IPS-NIHi7 (cell line): Measurements from ENCODE around the gene NT5C2.
"Not testable (repeated sequence)": the region's sequence is repeated elsewhere in the genome, so short reads cannot be mapped to it uniquely, and the experiment has no call there.

Source experiments
- DNase-seq: peaks from one replicate; pipeline ENCODE4 v3.0.0; 2012; ENCODE audit warnings: mixed read lengths; ENCODE audit errors: extremely low spot score

NT5C2 gene

DNA sequence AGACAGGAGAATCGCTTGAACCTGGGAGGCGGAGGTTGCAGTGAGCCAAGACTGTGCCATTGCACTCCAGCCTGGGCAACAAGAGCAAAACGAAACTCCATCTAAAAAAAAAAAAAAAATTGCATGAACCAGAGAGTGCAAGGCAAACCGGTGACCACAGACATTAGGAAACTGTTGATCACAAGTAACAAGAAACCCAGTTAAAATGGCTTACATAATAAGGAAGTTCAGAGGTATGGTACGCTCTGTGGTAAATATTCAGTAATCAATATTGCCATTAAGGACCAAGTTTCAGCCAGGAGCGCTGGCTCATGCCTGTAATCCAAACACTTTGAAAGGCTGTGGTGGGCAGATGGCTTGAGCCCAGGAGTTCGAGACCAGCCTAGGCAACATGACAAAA is 9.2 kb upstream of the NT5C2 start:
- no peak for DNase-seq

DNA sequence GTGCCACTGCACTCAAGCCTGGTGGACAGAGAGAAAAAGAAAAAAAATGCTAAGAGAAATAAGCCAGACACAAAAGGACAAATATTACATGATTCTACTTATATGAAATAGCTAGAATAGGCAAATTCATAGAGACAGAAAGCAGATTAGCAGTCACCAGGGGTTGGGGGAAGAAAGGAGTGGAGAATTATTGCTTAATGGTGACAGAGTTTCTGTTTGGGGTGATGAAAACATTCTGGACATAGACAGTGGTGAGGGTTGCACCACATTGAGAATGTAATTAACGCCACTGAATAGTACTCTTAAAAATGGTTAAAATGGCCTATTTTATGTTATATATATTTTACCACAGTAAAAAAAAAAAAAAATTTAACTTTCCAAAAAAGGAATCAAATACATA is 6.4 kb upstream of the NT5C2 start:
- DNase-seq, result no peak

DNA sequence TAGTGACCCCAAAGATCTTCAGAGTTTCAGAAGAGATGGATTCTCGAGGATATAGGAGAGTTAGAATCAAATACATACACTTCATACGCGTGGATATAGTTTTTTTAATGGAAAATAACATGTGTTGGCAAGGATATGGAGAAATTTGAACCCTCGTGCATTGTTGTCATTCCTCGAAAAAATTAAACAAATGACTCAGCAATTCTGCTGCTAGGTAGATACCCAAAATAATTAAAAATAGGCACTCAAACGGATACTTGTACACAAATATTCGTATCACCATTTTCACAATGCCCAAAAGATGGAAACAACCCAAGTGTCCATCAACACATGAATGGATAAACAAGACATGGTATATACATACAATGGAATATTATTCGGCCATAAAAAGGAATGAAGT is 5.6 kb upstream of the NT5C2 start:
- no peak for DNase-seq

DNA sequence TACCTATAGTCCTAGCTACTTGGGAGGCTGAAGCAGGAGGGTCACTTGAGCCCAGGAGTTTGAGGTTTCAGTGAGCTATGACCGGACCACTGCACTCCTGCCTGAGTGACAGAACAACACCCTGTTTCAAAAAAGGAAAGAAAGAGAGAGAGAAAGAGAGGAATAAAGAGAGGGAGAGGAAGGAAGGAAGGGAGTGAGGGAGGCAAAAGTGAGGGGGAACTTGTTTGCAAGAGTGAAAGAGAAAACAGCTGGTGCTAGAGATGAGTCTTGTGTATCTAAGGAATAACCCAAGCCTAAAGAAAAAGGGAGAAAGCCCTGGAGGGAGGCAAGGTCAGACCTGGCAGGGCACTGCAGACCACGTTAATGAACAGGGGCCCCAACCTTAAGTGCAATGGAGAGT is 4.8 kb upstream of the NT5C2 start:
- DNase-seq, result no peak

DNA sequence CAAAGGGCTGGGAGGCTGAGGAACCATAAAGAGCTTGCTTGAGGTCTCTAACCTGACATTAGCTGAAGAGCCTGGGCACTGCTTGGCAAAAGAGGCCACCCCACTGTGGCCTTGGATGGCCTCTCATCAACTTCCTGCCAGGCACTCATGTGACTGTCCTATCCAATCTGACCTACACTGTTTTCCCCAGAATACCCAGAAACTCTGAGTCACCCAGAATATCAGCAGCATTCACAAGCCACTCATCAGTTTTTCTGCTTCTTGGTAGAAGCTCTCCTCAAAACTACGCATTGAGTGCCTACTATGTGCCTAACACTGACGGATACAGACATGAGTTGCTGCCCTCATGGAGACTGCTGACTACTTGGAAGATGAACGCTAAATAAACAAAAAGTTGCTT is 4.1 kb upstream of the NT5C2 start:
- DNase-seq, result peak; percentile 14

DNA sequence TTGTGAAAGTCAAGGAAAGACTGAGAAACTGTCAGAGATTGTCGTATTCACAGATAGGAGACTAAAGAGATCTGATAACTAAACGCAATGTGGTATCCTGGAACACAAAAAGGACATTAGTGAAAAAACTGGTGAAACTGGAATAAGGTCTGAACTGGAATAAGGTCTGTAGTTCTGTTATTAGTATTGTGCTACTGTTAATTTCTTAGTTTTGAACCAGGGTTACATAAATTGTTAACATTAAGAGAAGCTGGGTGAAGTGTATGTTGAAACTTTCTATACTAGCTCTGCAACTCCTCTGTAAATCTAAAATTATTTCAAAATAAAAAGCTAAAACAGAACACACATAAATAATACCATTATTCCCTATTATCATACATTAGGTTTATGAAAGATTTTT is 3.4 kb upstream of the NT5C2 start:
- no peak for DNase-seq

DNA sequence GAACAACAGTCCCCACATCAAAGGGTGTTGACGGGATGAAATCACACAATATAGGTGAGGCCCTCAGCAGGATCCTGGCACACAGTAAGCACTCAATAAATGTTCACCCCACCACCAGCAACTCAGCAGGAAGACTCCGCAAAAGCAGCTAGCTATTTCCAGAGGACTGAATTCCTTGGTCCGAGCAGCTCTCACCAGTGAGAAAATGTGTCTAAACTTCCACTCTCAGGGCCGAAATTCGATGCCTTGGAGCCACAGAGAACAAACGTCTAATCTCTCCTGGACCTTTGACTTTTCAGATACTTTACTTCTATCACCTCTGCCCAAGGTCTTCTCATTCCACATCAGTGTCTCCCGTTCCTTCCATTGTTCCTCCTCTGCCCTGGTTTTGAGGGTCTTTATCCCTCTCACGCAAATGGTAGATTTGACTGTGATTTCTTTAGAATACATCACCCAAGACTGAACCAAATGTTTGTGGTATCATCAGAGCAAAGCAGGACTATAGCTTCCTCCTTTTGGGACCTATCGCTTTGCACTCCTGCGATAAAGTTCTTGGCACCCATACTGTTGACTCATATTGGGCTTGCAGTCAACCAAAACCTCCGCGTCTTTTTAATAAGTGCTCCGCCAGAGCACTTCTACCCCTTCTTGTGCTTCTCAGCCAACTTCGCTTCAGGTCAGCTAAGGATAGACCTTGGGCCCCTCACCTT is 903 bp upstream of the NT5C2 start:
- no peak for DNase-seq

DNA sequence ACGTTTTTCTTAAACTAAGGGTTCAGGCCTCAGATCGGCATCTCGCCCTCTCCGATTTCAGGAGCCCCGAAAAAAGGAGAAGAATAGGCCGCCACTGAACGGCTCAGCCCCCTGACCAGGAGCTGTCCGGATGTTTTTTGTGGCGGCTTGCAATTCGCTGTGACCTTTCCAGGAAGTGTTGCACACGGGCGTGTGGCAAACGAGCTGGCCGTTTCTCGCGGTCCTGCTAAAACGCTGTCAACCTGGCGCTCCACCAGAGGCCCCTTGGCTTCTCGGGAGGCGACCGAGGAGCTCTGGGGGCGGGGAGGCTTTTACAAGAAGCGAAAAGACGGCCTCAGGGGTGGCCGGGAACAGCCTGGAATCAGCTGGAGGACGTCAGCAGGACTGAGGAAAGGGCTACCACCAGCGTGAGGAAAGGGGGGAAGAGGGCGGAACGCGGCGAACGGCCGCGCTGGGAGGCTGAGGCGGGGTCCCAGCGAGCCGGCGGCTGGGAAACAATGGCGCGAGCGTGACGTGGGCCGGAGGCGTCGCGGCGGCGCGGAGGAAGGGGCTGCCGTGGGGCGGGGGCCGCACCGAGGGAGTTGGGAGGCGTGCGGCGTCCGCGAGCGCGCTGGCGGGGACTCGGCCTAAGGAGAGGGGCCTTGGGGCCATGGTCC is 493 bp downstream of the NT5C2 start:
- DNase-seq, result peak; percentile 48

DNA sequence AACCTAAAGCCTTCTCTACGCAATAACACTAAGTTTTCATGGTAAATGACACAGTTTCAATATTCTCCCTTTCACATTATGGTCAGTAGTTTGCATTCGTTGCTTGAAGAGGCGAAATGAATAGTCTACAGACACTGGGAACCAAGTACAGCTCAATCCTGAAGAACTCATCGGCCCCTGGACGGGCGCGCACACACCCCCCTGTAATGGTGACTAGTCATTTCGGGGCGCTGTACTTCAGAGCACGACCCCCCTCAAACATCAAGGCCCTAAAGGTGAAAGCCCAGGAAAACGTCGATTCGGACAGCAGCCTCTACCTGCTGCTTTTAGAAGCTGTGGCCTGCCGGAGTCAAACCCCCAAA is 1.0 kb downstream of the NT5C2 start:
- DNase-seq, result no peak

DNA sequence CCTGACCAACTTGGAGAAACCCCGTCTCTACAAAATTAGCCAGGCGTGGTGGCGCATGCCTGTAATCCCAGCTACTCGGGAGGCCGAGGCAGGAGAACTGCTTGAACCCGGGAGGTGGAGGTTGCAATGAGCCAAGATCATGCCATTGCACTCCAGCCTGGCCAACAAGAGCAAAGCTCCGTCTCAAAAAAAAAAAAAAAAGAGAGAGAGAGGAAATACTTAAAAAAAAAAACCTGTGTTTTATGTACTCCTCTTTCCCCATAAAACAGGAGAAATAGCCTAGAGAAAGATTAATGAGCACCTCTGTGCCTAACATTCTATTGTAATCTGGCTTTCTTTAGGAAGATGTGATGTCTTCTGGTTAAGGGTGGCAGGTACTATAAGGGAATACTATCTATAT is 1.9 kb downstream of the NT5C2 start:
- DNase-seq, result not testable (repeated sequence)

DNA sequence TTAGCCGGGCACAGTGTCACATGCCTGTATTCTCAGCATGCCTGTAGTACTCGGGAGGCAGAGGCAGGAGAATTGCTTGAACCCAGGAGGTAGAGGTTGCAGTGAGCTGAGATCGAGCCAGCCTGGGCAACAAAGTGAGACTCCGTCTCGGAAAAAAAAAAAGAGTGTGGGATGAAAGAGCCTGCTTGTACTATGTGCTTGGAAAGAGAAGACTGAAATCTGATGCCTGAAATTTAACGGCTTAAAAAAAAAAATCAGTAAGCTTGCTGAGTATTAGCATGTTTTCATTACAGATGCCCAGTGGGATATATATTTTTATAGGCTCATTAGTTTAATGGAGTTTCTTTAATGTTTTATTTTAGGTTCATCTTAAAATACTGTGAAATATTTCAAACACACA is 4.2 kb downstream of the NT5C2 start:
- DNase-seq, result no peak

DNA sequence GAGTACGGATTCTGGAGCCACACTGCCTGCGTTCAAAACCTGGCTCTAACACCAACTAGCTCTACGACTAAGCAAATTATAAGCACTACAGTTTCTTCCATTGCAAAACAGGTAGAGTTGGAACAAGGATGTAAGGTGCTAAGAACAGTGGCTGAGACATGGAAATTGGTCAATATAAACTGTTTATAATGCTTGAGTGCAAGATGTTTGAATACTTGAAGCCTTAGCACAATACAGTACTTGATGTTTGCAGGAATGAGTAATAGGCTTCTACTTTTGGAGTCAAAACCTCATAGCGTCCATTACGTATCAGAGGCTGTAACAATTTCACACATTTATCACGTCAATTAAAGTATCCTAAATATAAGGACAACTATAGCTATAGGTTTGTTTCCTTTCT is 6.9 kb downstream of the NT5C2 start:
- DNase-seq, result no peak

DNA sequence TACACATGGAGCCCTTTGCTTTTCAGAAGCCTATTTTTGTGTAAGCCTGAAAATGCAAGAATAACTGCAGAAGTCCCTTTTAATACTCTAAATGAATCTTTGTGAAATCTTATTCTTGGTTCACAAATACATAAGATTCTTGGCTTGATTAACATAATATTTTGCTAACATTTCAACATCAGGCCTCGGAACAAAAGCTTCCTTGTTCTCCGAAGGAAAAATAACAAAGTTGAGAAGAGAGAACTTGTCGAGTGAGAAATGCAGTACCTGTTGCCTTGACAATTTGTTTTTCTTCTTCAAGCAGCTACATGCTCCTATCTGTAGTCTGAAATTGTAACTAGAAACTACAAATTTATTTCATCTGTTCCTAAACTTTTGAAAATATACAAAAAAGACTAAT is 8.5 kb downstream of the NT5C2 start:
- DNase-seq, result no peak

DNA sequence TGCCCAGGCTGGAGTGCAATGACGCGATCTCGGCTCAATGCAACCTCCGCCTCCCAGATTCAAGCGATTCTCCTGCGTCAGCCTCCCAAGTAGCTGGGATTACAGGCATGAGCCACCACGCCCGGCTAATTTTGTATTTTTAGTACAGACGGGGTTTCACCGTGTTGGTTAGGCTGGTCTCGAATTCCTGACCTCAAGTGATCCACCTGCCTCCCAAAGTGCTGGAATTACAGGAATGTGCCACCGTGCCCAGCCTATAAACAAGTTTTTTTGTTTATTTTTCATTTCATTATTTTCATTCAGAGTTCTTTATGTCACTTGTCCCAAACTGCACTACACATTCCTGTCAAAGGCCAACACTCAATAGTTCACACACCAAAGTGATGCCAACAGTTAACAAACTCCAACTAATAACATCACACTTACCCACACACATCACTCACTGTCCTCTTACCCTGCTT is 9.1 kb downstream of the NT5C2 start:
- not testable (repeated sequence) for DNase-seq

DNA sequence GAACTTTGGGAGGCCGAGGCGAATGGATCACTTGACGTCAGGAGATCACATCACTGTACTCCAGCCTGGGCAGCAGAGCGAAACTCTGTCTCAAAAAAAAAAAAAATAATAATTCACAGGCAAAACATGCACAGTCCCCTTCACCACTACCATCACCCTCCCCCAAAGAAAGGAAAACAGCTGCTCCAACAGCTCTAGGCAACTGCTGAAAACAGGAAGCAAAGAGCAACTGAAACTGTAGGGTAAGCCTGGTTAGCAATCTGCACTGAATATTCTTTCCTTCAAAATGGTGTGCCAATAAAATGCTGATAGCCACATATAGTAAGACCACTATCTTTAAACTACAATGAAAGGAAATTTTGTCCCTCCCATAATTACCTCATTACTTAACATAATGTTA is 11.8 kb downstream of the NT5C2 start:
- no peak for DNase-seq

DNA sequence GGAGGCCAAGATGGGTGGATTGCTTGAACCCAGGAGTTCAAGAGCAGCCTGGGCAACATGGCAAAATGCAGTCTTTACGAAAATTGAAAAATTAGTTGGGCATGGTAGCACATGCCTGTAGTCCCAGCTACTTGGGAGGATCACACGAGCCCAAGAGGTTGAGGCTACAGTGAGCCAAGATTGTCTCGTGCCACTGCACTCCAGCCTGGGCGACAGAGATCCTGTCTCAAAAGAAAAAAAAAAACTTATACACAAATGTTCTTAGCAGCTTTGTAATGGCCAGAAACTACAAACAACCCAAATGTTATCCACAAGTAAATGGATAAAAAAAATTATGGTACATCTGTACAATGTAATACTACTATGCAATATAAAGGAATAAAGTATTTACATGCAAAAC is 12.6 kb downstream of the NT5C2 start:
- no peak for DNase-seq

DNA sequence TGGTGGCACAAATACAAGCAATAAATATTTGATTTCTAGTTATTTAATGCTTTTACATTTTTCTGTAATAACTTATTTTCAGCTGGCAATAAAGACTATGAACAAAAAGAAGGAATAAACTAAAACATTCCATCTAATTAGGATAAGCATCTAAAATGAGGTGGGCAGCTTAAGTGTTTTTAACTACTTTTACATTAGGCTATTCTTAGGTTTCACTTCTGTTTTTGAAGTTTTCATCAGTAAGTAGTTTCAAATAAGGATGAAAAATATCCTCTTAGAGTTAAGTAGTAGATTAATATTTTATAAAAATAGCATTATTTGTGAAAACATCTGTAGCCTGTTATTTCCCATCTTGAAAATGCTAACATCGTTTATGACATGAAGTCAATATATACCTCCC is 15.9 kb downstream of the NT5C2 start:
- no peak for DNase-seq

DNA sequence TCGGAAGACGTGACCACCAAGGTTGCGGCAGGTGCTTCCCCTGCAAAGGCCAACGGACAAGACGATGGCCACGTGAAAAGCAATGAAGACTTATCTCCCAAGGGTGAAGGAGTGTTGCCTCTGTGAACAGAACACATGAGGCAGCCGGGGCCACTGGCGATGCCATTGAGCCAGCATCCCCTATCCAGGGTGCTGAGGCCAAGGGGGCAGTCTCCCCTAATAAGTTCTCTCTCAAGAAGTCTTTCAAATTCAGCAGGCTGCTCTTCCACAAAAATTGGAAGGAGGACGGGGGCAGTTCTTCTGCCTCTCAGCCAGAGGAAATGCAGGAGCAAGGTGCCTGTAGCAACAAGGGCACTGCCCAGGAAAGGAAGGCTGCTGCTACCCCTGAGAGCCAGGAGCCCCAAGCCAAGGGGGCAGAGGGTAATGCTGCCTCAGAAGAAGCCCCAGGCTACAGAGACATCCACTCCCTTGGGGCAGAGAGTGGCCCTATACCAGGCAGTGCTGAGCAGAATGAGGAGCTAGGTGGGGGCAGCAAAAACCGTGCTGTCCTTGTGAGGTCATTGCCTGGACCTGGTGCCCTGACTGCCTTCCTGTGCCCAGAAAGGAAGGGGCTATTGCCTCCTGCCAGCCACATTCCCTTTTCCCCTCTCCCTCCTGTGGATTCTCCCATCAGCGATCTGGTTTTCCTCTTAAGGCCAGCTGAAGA is 17.3 kb downstream of the NT5C2 start:
- DNase-seq, result no peak

DNA sequence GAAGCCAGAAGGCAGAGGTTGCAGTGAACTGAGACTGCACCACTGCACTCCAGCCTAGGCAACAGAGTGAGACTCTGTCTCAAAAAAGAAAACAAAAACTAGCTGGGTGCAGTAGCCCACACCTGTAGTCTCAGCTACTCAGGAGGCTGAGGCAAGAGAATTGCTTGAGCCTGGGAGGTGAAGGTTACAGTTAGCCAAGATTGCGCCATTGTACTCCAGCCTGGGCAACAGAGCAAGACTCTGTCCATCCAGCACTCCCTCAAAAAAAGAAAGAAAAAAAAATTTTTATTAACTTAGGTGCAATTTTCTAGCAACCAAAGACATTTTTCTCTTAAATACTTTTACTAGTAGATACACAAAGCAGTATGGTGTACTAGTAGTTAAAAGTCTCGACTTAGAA is 18.7 kb downstream of the NT5C2 start:
- DNase-seq, result not testable (repeated sequence)

DNA sequence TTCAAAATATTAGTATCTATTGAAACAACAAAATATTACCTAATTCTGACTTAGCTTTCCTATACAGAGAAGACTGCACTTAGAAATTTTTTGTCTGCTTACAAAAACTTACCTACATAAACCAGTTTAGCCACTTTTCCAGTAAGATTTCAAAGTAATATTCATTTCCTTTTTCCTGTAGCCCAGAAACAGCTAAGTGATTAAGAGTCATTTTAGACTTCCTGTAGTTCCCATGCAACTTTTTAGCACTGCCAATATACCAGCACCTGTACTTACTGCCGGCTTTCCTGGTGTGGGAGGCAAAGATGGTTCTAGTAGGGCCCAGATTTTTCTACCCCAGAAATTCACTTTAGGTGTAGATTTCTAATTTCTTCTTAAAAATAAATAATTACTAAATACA is 21.8 kb downstream of the NT5C2 start:
- DNase-seq, result no peak

DNA sequence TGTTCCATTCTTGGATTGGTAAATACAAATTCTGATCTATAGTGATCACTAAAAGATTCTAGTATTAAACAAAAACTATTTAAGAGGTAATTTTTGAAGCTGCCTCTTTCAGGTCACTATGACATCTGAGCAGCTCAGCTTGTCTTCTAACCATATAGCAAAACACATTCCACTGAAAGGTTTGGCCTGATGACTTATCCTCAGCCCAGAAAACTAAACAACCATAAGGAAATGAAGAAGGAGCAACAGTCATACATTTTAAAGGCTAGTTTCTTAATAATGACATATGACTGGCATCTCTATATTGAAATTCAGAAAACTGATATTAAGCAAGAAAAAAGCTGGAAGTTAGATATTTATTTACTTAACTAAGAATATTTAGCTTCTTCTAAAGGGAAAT is 24.6 kb downstream of the NT5C2 start:
- DNase-seq, result no peak

DNA sequence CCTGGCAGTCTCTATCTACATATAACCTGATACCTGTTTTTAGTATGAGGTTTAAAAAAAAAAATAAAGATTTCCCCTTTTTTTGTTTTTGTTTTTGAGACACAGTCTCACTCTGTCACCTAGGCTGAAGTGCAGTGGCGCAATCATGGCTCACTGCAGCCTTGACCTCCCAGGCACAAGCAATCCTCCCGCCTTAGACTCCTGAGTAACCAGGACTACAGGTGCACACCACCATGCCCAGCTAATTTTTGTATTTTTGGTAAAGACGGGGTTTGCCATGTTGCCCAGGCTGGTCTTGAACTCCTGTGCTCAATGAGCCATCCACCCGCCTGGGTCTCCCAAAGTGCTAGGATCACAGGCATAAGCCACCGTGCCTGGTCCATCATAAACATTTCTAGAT is 25.5 kb downstream of the NT5C2 start:
- DNase-seq, result not testable (repeated sequence)

DNA sequence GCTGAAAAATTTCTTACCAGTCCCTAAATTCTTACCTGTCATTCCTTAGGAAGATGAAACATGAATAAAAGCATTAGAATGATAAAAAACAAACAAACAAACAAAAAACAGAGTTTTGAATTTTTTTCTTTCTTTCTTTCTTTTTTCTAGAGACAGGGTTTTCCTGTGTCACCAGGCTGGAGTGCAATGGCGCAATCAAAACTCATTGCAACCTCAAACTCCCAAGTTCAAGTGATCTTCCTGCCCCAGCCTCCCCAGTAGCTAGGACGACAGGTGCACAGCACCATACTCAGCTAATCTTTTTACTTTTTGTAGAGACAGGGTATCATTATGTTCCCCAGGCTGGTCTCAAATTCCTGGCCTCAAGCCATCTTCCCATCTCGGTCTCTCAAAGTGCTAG is 26.5 kb downstream of the NT5C2 start:
- DNase-seq, result no peak
